Measurements from ENCODE around the gene ZKSCAN1.

Gene ZKSCAN1

DNA sequence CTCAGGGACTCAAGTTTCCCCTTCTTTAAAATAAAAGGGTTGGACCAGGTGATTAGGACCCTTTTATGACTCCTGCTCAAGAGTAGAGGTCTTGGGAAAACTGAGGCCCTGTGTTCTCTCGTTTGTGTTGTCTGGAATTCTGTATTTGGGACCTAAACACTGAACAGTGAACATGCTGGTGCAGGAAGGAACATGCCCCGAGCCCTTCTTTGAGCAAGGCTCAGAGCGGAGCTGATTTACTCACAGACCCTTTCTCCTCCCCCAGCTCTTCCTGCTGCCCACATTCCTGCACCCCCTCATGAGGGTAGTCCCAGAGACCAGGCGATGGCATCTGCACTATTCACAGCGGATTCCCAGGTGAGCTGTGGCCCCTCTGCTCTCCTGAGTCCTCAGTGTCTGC, 14.2 kb downstream of the ZKSCAN1 start:
- H3K4me3 ChIP-seq = no peak overlapping the region
- H3K27me3 ChIP-seq = no peaks in the 10 kb centered on the region
- peaks cover 97 to 100% (median 99%) of the 10 kb centered on the region in 11 experiments for H3K36me3 ChIP-seq
- H3K27ac ChIP-seq = no peak overlapping the region
- no peak overlapping the region for H3K9ac ChIP-seq
- H3K4me1 ChIP-seq = no peaks in the 10 kb centered on the region
- H3K9me3 ChIP-seq (replicated peaks in 1 of 11) = no peaks in the 10 kb centered on the region; a peak in 1 of 22 replicates
- peaks cover 0 to 39% (median 24%) of the 10 kb centered on the region in 11 experiments; a peak in 14 of 22 replicates for H4K20me1 ChIP-seq
- no peak for TF ChIP-seq Cebpa-rat (IDR thresholded peaks at IDR 0.05)
- H3K4me2 ChIP-seq = no peak overlapping the region

DNA sequence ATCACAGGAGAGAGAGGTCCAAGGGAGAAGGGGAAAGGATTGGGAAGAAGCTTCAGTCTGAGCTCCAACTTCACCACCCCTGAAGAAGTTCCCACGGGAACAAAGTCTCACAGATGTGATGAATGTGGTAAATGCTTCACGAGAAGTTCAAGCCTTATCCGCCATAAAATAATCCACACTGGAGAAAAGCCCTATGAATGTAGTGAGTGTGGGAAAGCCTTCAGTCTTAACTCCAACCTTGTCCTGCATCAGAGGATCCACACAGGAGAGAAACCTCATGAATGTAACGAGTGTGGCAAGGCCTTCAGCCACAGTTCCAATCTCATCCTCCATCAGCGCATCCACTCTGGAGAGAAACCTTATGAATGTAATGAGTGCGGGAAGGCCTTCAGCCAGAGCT, 18.1 kb downstream of the ZKSCAN1 start:
- Histone ChIP-seq H3K27me3 (no peaks in the 10 kb centered on the region), H3K9ac (no peak overlapping the region), H3K4me3 (no peak overlapping the region), H3K4me1 (no peaks in the 10 kb centered on the region), H3K9me3 (replicated peaks in 1 of 11) (no peaks in the 10 kb centered on the region; a peak in 1 of 22 replicates), H3K4me2 (no peak overlapping the region), H4K20me1 (peaks cover 0 to 36% (median 17%) of the 10 kb centered on the region in 11 experiments; a peak in 14 of 22 replicates), H3K27ac (no peak overlapping the region), H3K36me3 (peaks cover 90 to 100% (median 100%) of the 10 kb centered on the region in 11 experiments)
- TF ChIP-seq Cebpa-rat (IDR thresholded peaks at IDR 0.05) = no peak

DNA sequence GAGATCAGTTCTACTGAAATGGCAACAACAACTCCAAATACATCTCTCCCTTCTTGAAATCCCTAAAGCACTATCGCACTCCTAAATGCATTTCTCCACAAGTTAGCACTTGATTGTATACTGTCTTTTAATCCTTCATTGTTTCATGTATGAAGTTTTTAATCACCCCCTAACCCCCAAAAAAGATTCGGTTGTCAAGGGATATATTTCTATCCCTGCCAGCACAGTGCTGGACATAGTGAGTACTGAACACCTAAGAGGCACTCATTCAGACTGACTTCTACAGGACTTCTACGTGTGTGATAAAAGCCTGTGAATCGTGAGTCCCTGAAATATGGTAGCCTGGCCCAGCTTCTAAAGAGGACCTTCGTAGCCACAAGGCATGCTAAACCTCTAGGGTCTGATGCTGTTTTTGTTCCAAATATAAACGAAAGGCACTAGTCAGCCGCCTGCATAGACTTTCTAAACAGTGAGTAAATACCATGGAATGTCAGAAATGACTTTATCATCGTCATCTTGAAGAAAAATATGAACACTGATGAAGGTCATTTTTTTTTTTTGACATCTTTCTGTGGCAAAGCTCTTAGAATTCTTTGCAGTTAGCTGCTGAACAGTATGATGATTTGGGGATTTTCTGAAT, 19.6 kb downstream of the ZKSCAN1 start:
- H3K4me2 ChIP-seq = no peak overlapping the region
- peaks cover 0 to 33% (median 11%) of the 10 kb centered on the region in 11 experiments; a peak in 11 of 22 replicates for H4K20me1 ChIP-seq
- H3K36me3 ChIP-seq = peaks cover 76 to 89% (median 87%) of the 10 kb centered on the region in 11 experiments
- no peak overlapping the region for H3K4me3 ChIP-seq
- no peak overlapping the region for H3K9ac ChIP-seq
- no peak overlapping the region for H3K27ac ChIP-seq
- TF ChIP-seq Cebpa-rat (IDR thresholded peaks at IDR 0.05) = no peak
- H3K9me3 ChIP-seq (replicated peaks in 1 of 11) = no peaks in the 10 kb centered on the region; a peak in 1 of 22 replicates
- H3K27me3 ChIP-seq = no peaks in the 10 kb centered on the region
- H3K4me1 ChIP-seq = 0 out of 20 replicates have a peak, but pooled peaks cover 0 to under 1% (median 0%) of the 10 kb centered on the region in 10 experiments

DNA sequence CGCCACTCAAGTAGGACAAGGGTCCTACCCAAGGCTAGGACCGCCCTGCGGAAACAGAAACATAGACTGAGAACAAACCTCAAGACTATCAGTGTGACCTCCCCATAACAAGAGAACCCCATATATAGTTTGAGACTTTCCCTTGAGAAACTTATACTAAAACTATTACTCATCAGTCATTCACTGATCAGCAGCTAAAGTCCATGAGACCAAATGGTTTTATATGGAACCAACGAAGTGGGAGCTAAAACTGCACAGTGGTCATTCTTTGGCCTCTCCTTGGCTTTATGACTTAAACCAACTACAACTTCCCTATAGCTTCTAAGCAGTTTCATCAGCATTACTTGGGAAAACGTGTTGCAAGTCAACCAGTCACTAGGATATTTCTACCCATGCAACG, 20.5 kb downstream of the ZKSCAN1 start:
- H3K9me3 ChIP-seq (replicated peaks in 1 of 11) = no peaks in the 10 kb centered on the region; a peak in 1 of 22 replicates
- peaks cover 0 to 9% (median 6%) of the 10 kb centered on the region in 10 experiments; a peak in 16 of 20 replicates for H3K4me1 ChIP-seq
- TF ChIP-seq Cebpa-rat (IDR thresholded peaks at IDR 0.05) = no peak
- no peak overlapping the region for H3K27ac ChIP-seq
- H3K36me3 ChIP-seq = peaks cover 67 to 81% (median 78%) of the 10 kb centered on the region in 11 experiments
- H3K27me3 ChIP-seq = no peaks in the 10 kb centered on the region
- no peak overlapping the region for H3K9ac ChIP-seq
- H4K20me1 ChIP-seq = peaks cover 0 to 26% (median 10%) of the 10 kb centered on the region in 11 experiments; a peak in 10 of 22 replicates
- H3K4me3 ChIP-seq = no peak overlapping the region
- no peak overlapping the region for H3K4me2 ChIP-seq

DNA sequence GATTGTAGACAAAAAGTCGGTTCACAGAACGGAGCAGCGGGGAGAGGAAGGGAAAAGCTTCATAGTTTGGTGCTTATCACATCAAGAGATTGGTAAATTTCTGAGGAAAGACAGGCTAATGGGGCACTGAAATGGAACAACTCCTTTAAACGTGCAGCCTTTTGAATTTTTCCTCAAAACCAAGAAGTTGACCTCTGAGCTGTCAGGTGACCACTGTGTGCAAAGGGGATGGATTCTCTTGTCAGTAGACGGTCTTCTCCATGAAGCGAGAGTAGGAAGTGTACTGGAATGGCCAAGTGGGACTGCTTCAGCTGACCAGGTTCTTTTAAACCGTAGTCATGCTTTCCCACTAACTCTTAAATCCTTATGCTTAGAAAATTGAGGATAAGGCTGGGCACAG, 22.9 kb downstream of the ZKSCAN1 start:
- no peak for TF ChIP-seq Cebpa-rat (IDR thresholded peaks at IDR 0.05)
- Histone ChIP-seq H3K27me3 (no peaks in the 10 kb centered on the region), H3K36me3 (peaks cover 43 to 57% (median 54%) of the 10 kb centered on the region in 11 experiments), H3K4me1 (peaks cover 0 to 16% (median 10%) of the 10 kb centered on the region in 10 experiments; a peak in 16 of 20 replicates), H4K20me1 (peaks cover 0 to 25% (median 8%) of the 10 kb centered on the region in 11 experiments; a peak in 8 of 22 replicates), H3K9ac (no peak overlapping the region), H3K4me3 (no peak overlapping the region), H3K9me3 (replicated peaks in 1 of 11) (no peaks in the 10 kb centered on the region; a peak in 1 of 22 replicates), H3K4me2 (no peak overlapping the region), H3K27ac (no peak overlapping the region)

DNA sequence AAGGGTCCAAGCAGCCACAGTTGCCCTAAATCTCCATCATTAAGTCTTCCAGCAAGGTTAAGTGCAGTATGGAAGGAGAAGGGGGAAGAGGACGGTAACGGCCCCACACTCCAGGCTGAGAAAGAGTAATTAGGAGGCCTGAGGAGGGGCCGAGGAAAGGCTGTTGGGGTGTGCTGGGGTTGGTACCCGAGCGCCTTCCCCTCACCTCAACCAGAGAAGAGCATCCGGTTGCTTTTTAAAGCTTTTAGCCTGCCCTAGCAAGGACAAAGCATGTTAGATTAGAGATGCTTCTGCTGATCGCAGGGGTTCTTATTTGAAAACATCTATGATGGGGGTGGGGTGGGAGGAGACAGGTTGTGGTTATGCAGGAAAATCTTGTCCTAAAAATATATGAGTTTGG, 25.2 kb downstream of the ZKSCAN1 start:
- Histone ChIP-seq H3K27ac (no peak overlapping the region; a peak in 1 of 22 replicates), H3K9ac (peak overlapping the region in 2 of 11 experiments; percentile 4 to 19; a peak in 2 of 22 replicates), H3K27me3 (no peaks in the 10 kb centered on the region), H3K4me1 (peaks cover 14 to 30% (median 24%) of the 10 kb centered on the region in 10 experiments; a peak in 19 of 20 replicates), H3K9me3 (replicated peaks in 1 of 11) (no peaks in the 10 kb centered on the region), H3K4me2 (peak overlapping the region in 6 of 11 experiments; percentile 1 to 40 (median 13); a peak in 4 of 22 replicates), H3K36me3 (peaks cover 20 to 34% (median 31%) of the 10 kb centered on the region in 11 experiments), H3K4me3 (no peak overlapping the region), H4K20me1 (peaks cover 0 to 8% (median 0%) of the 10 kb centered on the region in 11 experiments; a peak in 4 of 22 replicates)
- TF ChIP-seq Cebpa-rat (IDR thresholded peaks at IDR 0.05) = no peak

DNA sequence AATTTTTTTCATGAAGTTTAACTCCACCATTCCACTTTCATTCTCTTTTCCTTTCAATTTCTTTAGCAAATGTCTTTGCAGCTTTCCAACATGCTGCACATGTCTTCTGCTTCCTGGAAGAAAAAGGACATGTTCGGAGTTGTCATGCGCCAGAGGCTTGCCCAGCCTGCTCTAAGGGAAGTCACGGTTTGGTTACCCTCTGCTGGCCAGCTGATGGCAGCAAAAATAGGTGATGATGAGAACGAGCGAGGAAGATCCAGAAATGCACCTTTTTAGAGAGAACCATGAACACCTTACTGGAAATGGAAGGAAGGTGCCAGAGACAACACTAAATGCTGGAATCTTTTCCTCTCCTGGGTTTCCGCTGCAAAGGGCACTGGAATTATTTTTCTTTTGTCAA, 29.3 kb downstream of the ZKSCAN1 start:
- Histone ChIP-seq H3K4me2 (peak overlapping the region; percentile 3 to 83 (median 43); a peak in 19 of 22 replicates), H3K9me3 (replicated peaks in 1 of 11) (no peaks in the 10 kb centered on the region), H3K4me3 (no peak overlapping the region), H3K27ac (no peak overlapping the region), H3K9ac (no peak overlapping the region), H4K20me1 (no peaks in the 10 kb centered on the region), H3K36me3 (peaks cover 0 to 3% (median 0%) of the 10 kb centered on the region in 11 experiments; a peak in 2 of 22 replicates), H3K4me1 (peaks cover 14 to 36% (median 28%) of the 10 kb centered on the region in 10 experiments; a peak in 19 of 20 replicates), H3K27me3 (no peaks in the 10 kb centered on the region)
- no peak for TF ChIP-seq Cebpa-rat (IDR thresholded peaks at IDR 0.05)

DNA sequence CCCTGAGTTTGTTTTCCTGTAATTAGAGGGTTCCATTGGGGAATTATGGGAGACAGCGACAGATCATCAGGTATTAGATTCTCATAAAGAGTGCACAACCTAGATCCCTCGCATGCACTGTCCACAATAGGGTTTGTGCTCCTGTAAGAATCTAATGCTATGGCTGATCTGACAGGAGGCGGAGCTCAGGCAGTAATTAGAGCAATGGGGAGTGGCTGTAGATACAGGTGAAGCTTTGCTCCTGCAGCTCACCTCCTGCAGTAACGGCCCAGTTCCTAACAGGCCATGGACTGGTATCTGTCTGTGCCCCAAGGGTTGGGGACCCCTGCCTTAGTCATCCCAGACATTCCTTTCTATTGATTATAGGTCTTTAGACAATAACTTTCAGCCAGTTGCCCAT, 33.3 kb downstream of the ZKSCAN1 start:
- Histone ChIP-seq H3K27me3 (no peaks in the 10 kb centered on the region), H3K27ac (0 out of 22 replicates have a peak overlapping the region, but pooled peaks of 1 of the 11 experiments have one; percentile 93), H3K4me2 (peak overlapping the region in 8 of 11 experiments; percentile 79 to 90 (median 83); a peak in 9 of 22 replicates), H3K9ac (no peak overlapping the region), H3K4me1 (peaks cover 22 to 38% (median 33%) of the 10 kb centered on the region in 10 experiments), H3K36me3 (peaks cover 0 to 6% (median 0%) of the 10 kb centered on the region in 11 experiments; a peak in 1 of 22 replicates), H3K9me3 (replicated peaks in 1 of 11) (no peaks in the 10 kb centered on the region), H4K20me1 (peaks cover 0 to 7% (median 0%) of the 10 kb centered on the region in 11 experiments; a peak in 2 of 22 replicates), H3K4me3 (peak overlapping the region in 1 of 10 experiments; percentile 77; a peak in 1 of 20 replicates)
- TF ChIP-seq Cebpa-rat (IDR thresholded peaks at IDR 0.05) = no peak

Measured in BLaER1 treated with 17β-estradiol and CSF1 and Interleukin-3, amounts not matched to agents 10 nM and 100 nM (cell line).